Femur (tissue), 1 donor: ENCODE results near the gene SLC6A20.

ENCODE experiments used
- DNase-seq: peaks from one replicate; pipeline ENCODE4 v3.0.0-alpha.2; 2017

The SLC6A20 gene

GRCh38 chr3:45800611-45801010 is 4.3 kb upstream of the SLC6A20 start:
- DNase-seq: no peak

GRCh38 chr3:45799586-45799985 is 3.2 kb upstream of the SLC6A20 start:
- DNase-seq: no peak

GRCh38 chr3:45798034-45798433 is 1.7 kb upstream of the SLC6A20 start:
- DNase-seq: no peak

GRCh38 chr3:45796902-45797637 is 734 bp upstream of the SLC6A20 start:
- DNase-seq: no peak

GRCh38 chr3:45795509-45795881 is 841 bp downstream of the SLC6A20 start:
- no peak for DNase-seq

GRCh38 chr3:45794660-45795059 is 1.7 kb downstream of the SLC6A20 start:
- DNase-seq: no peak

GRCh38 chr3:45794177-45794560 is 2.2 kb downstream of the SLC6A20 start:
- DNase-seq: no peak

- DNase-seq: no peak
These were observed 2.7 kb downstream of the SLC6A20 start for GRCh38 chr3:45793482-45794176.

- DNase-seq: no peak
These were observed 3.7 kb downstream of the SLC6A20 start for GRCh38 chr3:45792516-45793172.

- DNase-seq: no peak
These were observed 4.3 kb downstream of the SLC6A20 start for GRCh38 chr3:45792036-45792435.

GRCh38 chr3:45790596-45790995 is 5.7 kb downstream of the SLC6A20 start:
- no peak for DNase-seq

GRCh38 chr3:45789235-45789812 is 7.0 kb downstream of the SLC6A20 start:
- DNase-seq: no peak

- no peak for DNase-seq
These were observed 8.8 kb downstream of the SLC6A20 start for GRCh38 chr3:45787551-45787950.

- no peak for DNase-seq
These were observed 9.4 kb downstream of the SLC6A20 start for GRCh38 chr3:45786801-45787495.

GRCh38 chr3:45785605-45786150 is 10.7 kb downstream of the SLC6A20 start:
- no peak for DNase-seq

GRCh38 chr3:45783667-45784066 is 12.7 kb downstream of the SLC6A20 start:
- no peak for DNase-seq

- no peak for DNase-seq
These were observed 14.0 kb downstream of the SLC6A20 start for GRCh38 chr3:45782381-45782780.

- no peak for DNase-seq
These were observed 14.5 kb downstream of the SLC6A20 start for GRCh38 chr3:45781841-45782240.

- no peak for DNase-seq
These were observed 15.1 kb downstream of the SLC6A20 start for GRCh38 chr3:45781271-45781670.

GRCh38 chr3:45779746-45780735 is 16.3 kb downstream of the SLC6A20 start:
- DNase-seq: no peak

- no peak for DNase-seq
These were observed 17.6 kb downstream of the SLC6A20 start for GRCh38 chr3:45778761-45779201.
